ENCODE results near the gene SMIM36.

SMIM36 gene

DNA sequence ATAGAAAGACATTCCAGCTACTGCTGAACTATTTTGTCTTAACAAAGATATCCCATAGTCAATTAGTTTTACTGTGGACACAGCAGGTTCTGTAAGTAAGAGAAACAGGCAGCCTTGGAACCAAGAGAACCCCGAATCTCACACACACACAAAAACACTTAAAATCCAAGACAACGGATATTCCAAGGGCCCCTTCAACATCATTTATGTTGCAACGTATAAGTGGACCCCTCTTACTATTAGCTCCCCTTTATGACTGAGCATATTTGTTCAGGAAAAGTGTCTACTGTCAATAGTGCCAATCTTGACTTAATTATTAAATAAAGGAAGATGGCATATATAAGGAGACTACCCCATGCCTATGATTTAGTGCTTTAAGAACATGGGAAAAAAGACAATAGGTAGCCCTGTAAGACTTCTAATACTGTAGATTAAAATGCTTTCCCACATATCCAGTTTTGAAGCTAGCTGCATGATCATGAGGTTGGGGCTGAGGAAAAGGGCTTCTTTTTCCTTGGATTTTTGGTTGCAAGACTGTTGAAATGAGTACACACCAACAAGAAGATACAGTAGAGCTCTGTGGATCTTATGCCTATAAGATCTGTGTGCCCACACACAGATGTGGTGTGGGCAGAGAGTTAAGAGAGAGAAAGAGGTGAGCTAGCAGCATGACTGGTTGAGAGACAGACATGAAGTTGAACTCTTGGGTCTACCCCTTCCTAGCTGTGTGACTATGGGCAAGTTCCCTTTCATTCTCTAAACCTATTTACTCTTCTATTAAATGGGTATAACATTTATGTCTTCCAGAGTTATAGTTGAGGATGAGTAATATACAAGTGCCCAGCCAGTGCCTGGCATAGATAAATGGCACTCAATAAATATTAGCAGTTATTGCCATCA lies 92.6 kb downstream of the SMIM36 start:
- Histone ChIP-seq H3K4me1 (ENCODE audit: control insufficient read depth, low read depth, low read length) (peaks cover 3% of the 10 kb centered on the region), H3K23ac (ENCODE audit: low read length) (no peak overlapping the region), H4K5ac (ENCODE audit: low read length) (no peak overlapping the region), H3K27me3 (ENCODE audit: insufficient read depth, low read length, poor library complexity) (no peaks in the 10 kb centered on the region), H3K4me3 (ENCODE audit: low read length) (no peak overlapping the region), H2BK15ac (replicated peaks; ENCODE audit: low read depth) (no peak overlapping the region), H3K9ac (ENCODE audit: low read length) (no peak overlapping the region), H2BK120ac (ENCODE audit: low read depth, low read length) (no peak overlapping the region), H4K8ac (ENCODE audit: low read depth, low read length) (no peak overlapping the region), H3K79me2 (ENCODE audit: control insufficient read depth, insufficient read depth, low read length) (peaks cover 40% of the 10 kb centered on the region), H3K56ac (ENCODE audit: low read length) (no peak overlapping the region), H3K4me2 (ENCODE audit: low read length) (no peak overlapping the region), H3K27ac (ENCODE audit: low read depth, low read length) (no peak overlapping the region), H3K18ac (ENCODE audit: low read length) (no peak overlapping the region), H2BK5ac (ENCODE audit: low read length) (no peak overlapping the region), H2AK5ac (ENCODE audit: low read length) (no peak overlapping the region), H3K79me1 (ENCODE audit: low read length) (peaks cover 25% of the 10 kb centered on the region), H3K36me3 (ENCODE audit: control insufficient read depth, insufficient read depth, low read length) (no peaks in the 10 kb centered on the region), H3K4ac (ENCODE audit: low read depth, low read length) (no peak overlapping the region)
- no CpG with 5 or more reads among the region's 3 CpGs for WGBS (ENCODE audit: extremely low coverage, insufficient coverage, low lambda C conversion rate)
- DNase-seq: no peak

DNA sequence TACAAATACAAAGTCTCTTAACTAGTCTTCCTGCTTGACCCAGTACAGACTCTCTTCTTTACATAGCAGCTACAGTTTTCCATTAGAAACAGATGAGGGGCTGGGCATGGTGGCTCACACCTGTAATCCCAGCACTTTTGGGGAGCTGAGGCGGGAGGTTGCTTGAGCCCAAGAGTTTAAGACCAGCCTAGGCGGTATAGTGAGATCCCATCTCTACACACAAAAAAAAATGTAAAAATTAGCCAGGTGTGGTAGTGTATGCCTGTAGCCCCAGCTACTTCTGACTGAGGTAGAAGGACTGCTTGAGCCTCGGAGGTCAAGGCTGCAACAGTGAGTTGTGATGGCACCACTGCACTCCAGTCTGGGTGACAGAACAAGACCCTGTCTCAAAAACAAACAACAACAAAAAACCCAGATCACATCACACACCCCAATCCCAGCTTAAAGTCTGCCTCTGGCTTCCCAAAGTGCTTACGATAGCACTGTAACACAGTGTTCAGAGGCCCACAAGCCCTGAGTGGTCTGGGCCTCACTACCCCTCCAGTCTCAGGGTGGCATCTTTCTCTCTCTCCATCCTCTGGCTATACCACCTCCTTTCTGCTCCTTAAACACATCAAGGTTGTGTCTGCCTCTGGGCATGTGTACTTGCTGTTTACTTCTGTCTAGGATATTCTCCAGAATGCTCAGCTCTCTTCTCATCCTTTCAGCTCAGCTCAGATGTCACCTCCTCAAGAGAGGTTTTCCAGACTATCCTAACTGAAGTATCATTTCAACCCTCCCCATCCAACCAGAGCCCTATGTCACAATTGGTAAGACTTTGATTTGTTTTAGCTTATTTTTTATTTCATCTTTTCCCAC lies 93.6 kb downstream of the SMIM36 start:
- Histone ChIP-seq H3K27me3 (ENCODE audit: insufficient read depth, low read length, poor library complexity) (no peaks in the 10 kb centered on the region), H3K23ac (ENCODE audit: low read length) (no peak overlapping the region), H2BK5ac (ENCODE audit: low read length) (no peak overlapping the region), H3K56ac (ENCODE audit: low read length) (no peak overlapping the region), H2BK120ac (ENCODE audit: low read depth, low read length) (no peak overlapping the region), H3K79me1 (ENCODE audit: low read length) (peaks cover 25% of the 10 kb centered on the region), H4K8ac (ENCODE audit: low read depth, low read length) (no peak overlapping the region), H3K4me2 (ENCODE audit: low read length) (no peak overlapping the region), H3K9ac (ENCODE audit: low read length) (no peak overlapping the region), H3K4me3 (ENCODE audit: low read length) (no peak overlapping the region), H3K79me2 (ENCODE audit: control insufficient read depth, insufficient read depth, low read length) (peaks cover 40% of the 10 kb centered on the region), H2AK5ac (ENCODE audit: low read length) (no peak overlapping the region), H3K27ac (ENCODE audit: low read depth, low read length) (no peak overlapping the region), H3K36me3 (ENCODE audit: control insufficient read depth, insufficient read depth, low read length) (no peaks in the 10 kb centered on the region), H4K5ac (ENCODE audit: low read length) (no peak overlapping the region), H3K4me1 (ENCODE audit: control insufficient read depth, low read depth, low read length) (peaks cover 3% of the 10 kb centered on the region), H3K18ac (ENCODE audit: low read length) (no peak overlapping the region), H3K4ac (ENCODE audit: low read depth, low read length) (no peak overlapping the region), H2BK15ac (replicated peaks; ENCODE audit: low read depth) (no peak overlapping the region)
- no CpG with 5 or more reads among the region's 4 CpGs for WGBS (ENCODE audit: extremely low coverage, insufficient coverage, low lambda C conversion rate)
- DNase-seq: no peak

DNA sequence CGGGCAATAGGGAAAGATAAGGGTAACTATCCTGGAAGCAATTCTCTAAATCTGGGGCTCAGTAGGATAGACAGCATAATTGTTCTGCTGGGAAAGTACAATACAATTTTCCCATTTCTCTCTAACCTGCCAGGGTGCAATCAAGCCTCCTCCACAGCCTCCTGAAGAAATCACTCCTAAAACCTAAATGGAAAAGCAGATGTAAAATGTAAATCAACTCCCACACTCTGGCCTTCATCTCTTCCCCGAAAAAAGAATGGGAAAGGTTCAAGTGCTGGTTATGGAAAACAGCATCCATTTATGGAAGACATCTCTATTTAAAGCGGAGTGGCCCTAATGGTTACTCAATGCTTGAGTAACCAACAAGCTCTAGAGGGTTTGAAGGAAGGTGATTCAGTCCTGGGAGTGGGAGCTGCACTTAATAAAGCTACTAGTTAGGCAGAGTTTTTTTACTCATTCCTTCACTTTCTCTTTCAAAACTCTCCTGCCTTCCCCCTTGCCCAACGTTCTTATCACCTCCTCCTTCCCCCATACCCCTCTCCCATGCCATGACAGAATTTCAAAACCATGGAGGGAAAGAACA lies 94.7 kb downstream of the SMIM36 start:
- Histone ChIP-seq H2BK15ac (replicated peaks; ENCODE audit: low read depth) (no peak overlapping the region), H3K79me2 (ENCODE audit: control insufficient read depth, insufficient read depth, low read length) (peaks cover 40% of the 10 kb centered on the region), H3K79me1 (ENCODE audit: low read length) (peaks cover 25% of the 10 kb centered on the region), H2BK5ac (ENCODE audit: low read length) (no peak overlapping the region), H3K9ac (ENCODE audit: low read length) (no peak overlapping the region), H4K5ac (ENCODE audit: low read length) (no peak overlapping the region), H3K56ac (ENCODE audit: low read length) (no peak overlapping the region), H2AK5ac (ENCODE audit: low read length) (no peak overlapping the region), H3K4me2 (ENCODE audit: low read length) (no peak overlapping the region), H3K23ac (ENCODE audit: low read length) (no peak overlapping the region), H3K27ac (ENCODE audit: low read depth, low read length) (no peak overlapping the region), H3K4me3 (ENCODE audit: low read length) (no peak overlapping the region), H3K4ac (ENCODE audit: low read depth, low read length) (no peak overlapping the region), H3K27me3 (ENCODE audit: insufficient read depth, low read length, poor library complexity) (no peaks in the 10 kb centered on the region), H3K18ac (ENCODE audit: low read length) (no peak overlapping the region), H3K36me3 (ENCODE audit: control insufficient read depth, insufficient read depth, low read length) (no peaks in the 10 kb centered on the region), H4K8ac (ENCODE audit: low read depth, low read length) (no peak overlapping the region), H3K4me1 (ENCODE audit: control insufficient read depth, low read depth, low read length) (peaks cover 3% of the 10 kb centered on the region), H2BK120ac (ENCODE audit: low read depth, low read length) (no peak overlapping the region)
- WGBS (ENCODE audit: extremely low coverage, insufficient coverage, low lambda C conversion rate): no CpG with 5 or more reads among the region's 4 CpGs
- no peak for DNase-seq

DNA sequence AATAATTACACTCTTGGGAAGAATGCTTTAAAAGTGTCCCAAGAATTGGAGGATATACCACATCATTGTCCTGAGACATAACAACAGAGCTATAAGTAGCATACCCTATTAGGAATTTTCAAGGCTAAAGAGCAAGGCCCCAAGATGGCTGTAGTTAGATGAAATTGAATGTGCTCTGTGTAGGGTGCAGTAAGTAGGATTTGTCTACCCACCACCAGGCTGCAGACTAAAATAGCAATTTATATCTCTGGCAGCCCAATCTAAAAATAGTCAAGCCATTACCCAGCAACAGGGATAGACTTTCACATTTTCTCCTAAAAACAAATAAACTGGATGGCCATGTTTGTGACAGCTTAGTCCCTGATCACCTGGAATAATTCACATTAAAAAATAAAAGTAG lies 95.3 kb downstream of the SMIM36 start:
- Histone ChIP-seq H2BK15ac (replicated peaks; ENCODE audit: low read depth) (no peak overlapping the region), H3K27ac (ENCODE audit: low read depth, low read length) (no peak overlapping the region), H3K79me2 (ENCODE audit: control insufficient read depth, insufficient read depth, low read length) (peaks cover 39% of the 10 kb centered on the region), H3K79me1 (ENCODE audit: low read length) (peaks cover 24% of the 10 kb centered on the region), H3K4me1 (ENCODE audit: control insufficient read depth, low read depth, low read length) (peaks cover 3% of the 10 kb centered on the region), H3K18ac (ENCODE audit: low read length) (no peak overlapping the region), H3K4me2 (ENCODE audit: low read length) (no peak overlapping the region), H2BK5ac (ENCODE audit: low read length) (no peak overlapping the region), H2AK5ac (ENCODE audit: low read length) (no peak overlapping the region), H4K5ac (ENCODE audit: low read length) (no peak overlapping the region), H2BK120ac (ENCODE audit: low read depth, low read length) (no peak overlapping the region), H3K23ac (ENCODE audit: low read length) (no peak overlapping the region), H3K9ac (ENCODE audit: low read length) (no peak overlapping the region), H3K36me3 (ENCODE audit: control insufficient read depth, insufficient read depth, low read length) (peaks cover 2% of the 10 kb centered on the region), H3K4me3 (ENCODE audit: low read length) (no peak overlapping the region), H3K56ac (ENCODE audit: low read length) (no peak overlapping the region), H4K8ac (ENCODE audit: low read depth, low read length) (no peak overlapping the region), H3K27me3 (ENCODE audit: insufficient read depth, low read length, poor library complexity) (no peaks in the 10 kb centered on the region), H3K4ac (ENCODE audit: low read depth, low read length) (no peak overlapping the region)
- no peak for DNase-seq

DNA sequence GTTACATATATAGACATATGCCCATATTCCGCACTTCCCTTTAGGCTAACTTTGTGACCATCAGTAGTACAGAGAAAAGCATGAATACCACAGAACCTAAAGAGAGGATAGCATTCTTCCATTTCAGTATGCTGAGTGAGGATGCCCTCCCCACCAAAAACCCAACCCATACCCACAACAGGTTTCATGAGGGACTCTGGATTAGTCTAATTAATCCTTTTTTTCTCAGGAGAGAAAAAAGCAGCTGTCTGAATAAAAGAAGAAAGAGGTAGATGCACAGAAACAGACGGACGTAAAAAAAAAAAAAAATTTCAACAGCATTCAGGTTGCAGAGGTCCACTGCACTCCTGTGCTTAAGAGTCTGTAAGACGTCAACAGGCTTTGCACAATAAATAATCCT lies 96.3 kb downstream of the SMIM36 start:
- Histone ChIP-seq H3K56ac (ENCODE audit: low read length) (no peak overlapping the region), H4K5ac (ENCODE audit: low read length) (no peak overlapping the region), H3K79me1 (ENCODE audit: low read length) (peaks cover 19% of the 10 kb centered on the region), H3K36me3 (ENCODE audit: control insufficient read depth, insufficient read depth, low read length) (peaks cover 6% of the 10 kb centered on the region), H3K27me3 (ENCODE audit: insufficient read depth, low read length, poor library complexity) (no peaks in the 10 kb centered on the region), H3K9ac (ENCODE audit: low read length) (no peak overlapping the region), H3K4me2 (ENCODE audit: low read length) (no peak overlapping the region), H2BK15ac (replicated peaks; ENCODE audit: low read depth) (no peak overlapping the region), H3K79me2 (ENCODE audit: control insufficient read depth, insufficient read depth, low read length) (peaks cover 30% of the 10 kb centered on the region), H2AK5ac (ENCODE audit: low read length) (no peak overlapping the region), H4K8ac (ENCODE audit: low read depth, low read length) (no peak overlapping the region), H2BK120ac (ENCODE audit: low read depth, low read length) (no peak overlapping the region), H2BK5ac (ENCODE audit: low read length) (no peak overlapping the region), H3K18ac (ENCODE audit: low read length) (no peak overlapping the region), H3K27ac (ENCODE audit: low read depth, low read length) (no peak overlapping the region), H3K23ac (ENCODE audit: low read length) (no peak overlapping the region), H3K4me3 (ENCODE audit: low read length) (no peak overlapping the region), H3K4me1 (ENCODE audit: control insufficient read depth, low read depth, low read length) (peaks cover under 1% of the 10 kb centered on the region), H3K4ac (ENCODE audit: low read depth, low read length) (no peak overlapping the region)
- WGBS (ENCODE audit: extremely low coverage, insufficient coverage, low lambda C conversion rate): no CpG with 5 or more reads among the region's 4 CpGs
- DNase-seq: no peak

Data from mesendoderm (in vitro differentiated cells).